SK-N-MC (cell line): ENCODE measurements around the gene MTG1.

Source experiments
- EZH2 ChIP-seq: fragments of 200-600 bp; sonication (generic); IDR thresholded peaks from one replicate; pipeline ENCODE4 v1.6.1; 2017; ENCODE audit warnings: antibody characterized with exemption
- POLR2AphosphoS5 ChIP-seq: IDR thresholded peaks from 2 replicates; pipeline ENCODE4 v1.6.1; 2012; ENCODE audit warnings: mild to moderate bottlenecking, low read depth, low read length, borderline replicate concordance

- no peak for TF ChIP-seq EZH2
- no peak for TF ChIP-seq POLR2AphosphoS5
Observed at GRCh38 chr10:133403359-133403758, 9.4 kb downstream of the MTG1 start.
